Measurements from ENCODE around the gene PSTPIP2. TPM values are rescaled to one million over a fixed set of nuclear protein-coding genes. Genes with fewer than 3 reads are reported as not detected.
"Not testable (repeated sequence)": the region's sequence is repeated elsewhere in the genome, so short reads cannot be mapped to it uniquely, and the experiment has no call there.

The PSTPIP2 gene
- total RNA-seq, 1 donor from 2014 or later = 11.5 TPM

DNA sequence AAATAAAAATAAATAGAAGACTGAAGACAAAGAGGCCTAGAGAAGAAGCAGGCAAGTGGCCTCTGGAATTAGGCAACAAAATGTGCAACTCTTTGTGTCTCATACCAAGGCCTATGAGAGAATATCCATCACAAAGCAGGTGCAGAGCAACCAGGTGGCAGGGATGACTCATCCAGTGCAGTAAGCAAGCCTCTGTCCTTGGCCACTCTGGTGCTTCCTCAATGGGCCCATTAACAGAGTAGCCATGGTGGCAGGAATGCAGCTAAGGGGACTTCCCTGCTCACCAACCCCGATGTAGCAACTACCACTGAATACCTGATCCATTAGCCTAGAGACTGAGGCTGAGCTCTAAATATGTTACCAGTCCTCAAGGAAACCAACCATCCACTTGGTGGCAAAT is 94.0 kb downstream of the PSTPIP2 start:
- H3K9me3 ChIP-seq = no peaks in the 10 kb centered on the region
- no peaks in the 10 kb centered on the region for H3K36me3 ChIP-seq
- no peak for TF ChIP-seq CTCF (IDR thresholded peaks at IDR 0.05)
- H3K4me1 ChIP-seq = peaks cover 10% of the 10 kb centered on the region
- DNase-seq (no peak), ATAC-seq (peak; percentile 28 to 50)
- no peaks in the 10 kb centered on the region for H3K27me3 ChIP-seq (ENCODE audit: low read depth)
- no peak overlapping the region for H3K4me3 ChIP-seq
- no peak overlapping the region for H3K27ac ChIP-seq
- intact Hi-C loops (cut with DNase I) = no loop called here

DNA sequence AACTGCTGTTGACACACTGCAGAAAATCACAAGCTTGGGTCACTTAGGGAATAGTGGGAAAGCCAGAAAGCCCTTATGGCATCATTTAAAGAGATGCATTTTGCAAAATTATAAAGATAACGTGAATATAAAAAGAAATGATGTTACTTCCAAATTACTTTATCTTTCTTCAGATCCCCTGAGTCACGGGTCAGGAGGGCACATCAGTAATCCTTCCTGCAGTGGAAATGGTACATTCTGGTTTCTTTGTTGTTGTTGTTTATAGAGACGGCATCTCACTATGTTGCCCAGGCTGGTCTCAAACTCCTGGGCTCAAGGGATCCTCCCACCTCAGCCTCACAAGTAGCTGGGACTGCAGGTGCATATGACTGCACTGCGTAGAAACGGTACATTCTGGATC is 95.1 kb downstream of the PSTPIP2 start:
- no peak for ATAC-seq

GRCh38 chr18:45976566-45976965 is 95.5 kb downstream of the PSTPIP2 start:
- no peak for DNase-seq
- Histone ChIP-seq H3K4me1 (peaks cover 10% of the 10 kb centered on the region), H3K9me3 (no peaks in the 10 kb centered on the region), H3K4me3 (no peak overlapping the region), H3K36me3 (no peaks in the 10 kb centered on the region), H3K27me3 (ENCODE audit: low read depth) (no peaks in the 10 kb centered on the region), H3K27ac (no peak overlapping the region)
- no peak for ATAC-seq
- TF ChIP-seq CTCF (IDR thresholded peaks at IDR 0.05) = no peak
- intact Hi-C loops (cut with DNase I) = no loop called here

More for the DNA sequence above, 95.1 kb downstream of the PSTPIP2 start:
- TF ChIP-seq CTCF (IDR thresholded peaks at IDR 0.05) = no peak
- Histone ChIP-seq H3K27ac (no peak overlapping the region), H3K36me3 (no peaks in the 10 kb centered on the region), H3K27me3 (ENCODE audit: low read depth) (no peaks in the 10 kb centered on the region), H3K9me3 (no peaks in the 10 kb centered on the region), H3K4me1 (peaks cover 10% of the 10 kb centered on the region), H3K4me3 (no peak overlapping the region)
- intact Hi-C loops (cut with DNase I) = no loop called here
- DNase-seq = no peak

DNA sequence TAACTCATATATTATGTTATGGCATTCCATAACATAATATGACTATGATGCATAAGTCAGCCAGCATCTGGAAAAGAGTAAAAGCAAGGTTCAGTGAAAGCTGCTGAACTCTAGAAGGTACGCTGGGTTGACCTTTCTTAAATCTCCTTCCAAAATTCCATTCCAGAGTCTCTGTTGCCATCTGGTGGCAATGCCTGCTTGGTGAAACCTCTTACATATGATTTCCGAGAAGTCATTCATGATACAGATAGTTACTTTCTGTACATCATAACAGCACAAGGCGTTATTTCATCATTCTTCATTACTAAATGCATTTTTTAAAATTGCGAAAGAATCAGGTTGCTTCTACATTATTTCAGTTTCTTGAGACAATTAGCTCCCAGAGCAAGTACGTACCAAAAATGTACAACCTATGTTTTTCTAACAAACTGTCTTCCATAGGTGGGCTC is 97.9 kb downstream of the PSTPIP2 start:
- H3K9me3 ChIP-seq = no peaks in the 10 kb centered on the region
- peak; percentile 85 to 91 for ATAC-seq
- H3K36me3 ChIP-seq = no peaks in the 10 kb centered on the region
- TF ChIP-seq CTCF (IDR thresholded peaks at IDR 0.05) = peak; percentile 79
- H3K27me3 ChIP-seq (ENCODE audit: low read depth) = no peaks in the 10 kb centered on the region
- no peak overlapping the region for H3K27ac ChIP-seq
- intact Hi-C loops (cut with DNase I) = no loop called here
- no peak for DNase-seq
- peak overlapping the region; percentile 6 for H3K4me3 ChIP-seq
- peaks cover 10% of the 10 kb centered on the region for H3K4me1 ChIP-seq

- peak within 1 kb of the TSS; percentile 81 for H3K27ac ChIP-seq
- H3K9me3 ChIP-seq = no peaks in the 10 kb centered on the region
- peak; percentile 98 for DNase-seq
- peak within 1 kb of the TSS; percentile 85 for H3K4me3 ChIP-seq
- H3K4me1 ChIP-seq = peaks cover 40% of the 10 kb centered on the region
- no peak for TF ChIP-seq CTCF (IDR thresholded peaks at IDR 0.05)
- H3K27me3 ChIP-seq (ENCODE audit: low read depth) = no peaks in the 10 kb centered on the region
- peak; percentile 99 to 100 for ATAC-seq
- no peaks in the 10 kb centered on the region for H3K36me3 ChIP-seq
- intact Hi-C loops (cut with DNase I) = no loop called here
Observed at GRCh38 chr18:45967007-45967706, 104.9 kb downstream of the PSTPIP2 start, which contains the start of gene EPG5. Gene EPG5 (minus strand): TSS chr18:45967329. CDS start chr18:45967239, 90 bp downstream.

- H3K27ac ChIP-seq; DNase-seq; H3K27me3 ChIP-seq (ENCODE audit: low read depth); intact Hi-C loops (cut with DNase I); H3K9me3 ChIP-seq; H3K4me3 ChIP-seq; ATAC-seq; H3K36me3 ChIP-seq: not testable (repeated sequence)
- peaks cover 51% of the 10 kb centered on the region for H3K4me1 ChIP-seq
Observed at GRCh38 chr18:45964913-45965312, 107.1 kb downstream of the PSTPIP2 start.
